H9 (cell line): ENCODE data around the gene RYR3. TPM values are rescaled to one million over a fixed set of nuclear protein-coding genes. Genes with fewer than 3 reads are reported as not detected.

ENCODE experiments used
- DNase-seq: peaks from one replicate; pipeline ENCODE4 v3.0.0-alpha.2; 2017
- H2AFZ ChIP-seq: one replicate; pipeline ENCODE4 v1.6.1; 2013; ENCODE audit warnings: mild to moderate bottlenecking, low read length, control low read depth, moderate library complexity
- H2AK5ac ChIP-seq: 2 replicates; pipeline ENCODE4 v1.6.1; 2013; ENCODE audit warnings: low read length, control low read depth, mixed read lengths; ENCODE audit not compliant: insufficient read length
- H2BK120ac ChIP-seq: one replicate; pipeline ENCODE4 v1.6.1; 2013; ENCODE audit warnings: low read depth, mild to moderate bottlenecking, low read length, control low read depth, inconsistent platforms; ENCODE audit not compliant: poor library complexity, severe bottlenecking
- H2BK12ac ChIP-seq: 2 replicates; pipeline ENCODE4 v1.6.1; 2013; ENCODE audit warnings: low read length, control low read depth, mixed read lengths, low read depth; ENCODE audit not compliant: insufficient read length
- H2BK15ac ChIP-seq: 2 replicates; pipeline ENCODE4 v1.6.1; 2013; ENCODE audit warnings: low read depth, low read length, control low read depth
- H2BK20ac ChIP-seq: one replicate; pipeline ENCODE4 v1.6.1; 2013; ENCODE audit warnings: low read depth, mild to moderate bottlenecking, low read length, control low read depth, inconsistent platforms; ENCODE audit not compliant: poor library complexity, severe bottlenecking
- H2BK5ac ChIP-seq: 2 replicates; pipeline ENCODE4 v1.6.1; 2013; ENCODE audit warnings: low read length, control low read depth, mixed read lengths; ENCODE audit not compliant: insufficient read length
- H3K14ac ChIP-seq: 2 replicates; pipeline ENCODE4 v1.6.1; 2013; ENCODE audit warnings: low read length, control low read depth; ENCODE audit not compliant: insufficient read depth
- H3K18ac ChIP-seq: 2 replicates; pipeline ENCODE4 v1.6.1; 2013; ENCODE audit warnings: low read depth, mild to moderate bottlenecking, mixed read lengths, low read length, control low read depth; ENCODE audit not compliant: insufficient read length
- H3K23ac ChIP-seq: 2 replicates; pipeline ENCODE4 v1.6.1; 2013; ENCODE audit warnings: low read length, control low read depth, mixed read lengths, low read depth; ENCODE audit not compliant: insufficient read length
- H3K23me2 ChIP-seq: 2 replicates; pipeline ENCODE4 v1.6.1; 2013; ENCODE audit warnings: low read depth, mild to moderate bottlenecking, mixed read lengths, low read length, control low read depth; ENCODE audit not compliant: insufficient read length, poor library complexity, severe bottlenecking
- H3K27ac ChIP-seq: 2 replicates; pipeline ENCODE4 v1.5.1; 2013; ENCODE audit warnings: low read length, control low read depth, mixed read lengths, low read depth; ENCODE audit not compliant: insufficient read length
- H3K27me3 ChIP-seq: 2 replicates; pipeline ENCODE4 v1.6.1; 2013; ENCODE audit warnings: low read length, control low read depth, inconsistent platforms; ENCODE audit not compliant: insufficient read depth
- H3K4ac ChIP-seq: 2 replicates; pipeline ENCODE4 v1.6.1; 2013; ENCODE audit warnings: low read depth, mild to moderate bottlenecking, control low read depth, inconsistent platforms, low read length, moderate library complexity
- H3K4me1 ChIP-seq: 2 replicates; pipeline ENCODE4 v1.6.1; 2013; ENCODE audit warnings: low read length, control low read depth, inconsistent platforms; ENCODE audit not compliant: insufficient read depth
- H3K4me2 ChIP-seq: 2 replicates; pipeline ENCODE4 v1.6.1; 2013; ENCODE audit warnings: low read length, control low read depth, mixed read lengths; ENCODE audit not compliant: insufficient read length, insufficient read depth
- H3K56ac ChIP-seq: 2 replicates; pipeline ENCODE4 v1.6.1; 2013; ENCODE audit warnings: low read depth, mild to moderate bottlenecking, mixed read lengths, low read length, control low read depth; ENCODE audit not compliant: insufficient read length
- H3K79me1 ChIP-seq: 2 replicates; pipeline ENCODE4 v1.6.1; 2013; ENCODE audit warnings: low read depth, mild to moderate bottlenecking, moderate library complexity, low read length, control low read depth, inconsistent platforms; ENCODE audit not compliant: insufficient read depth, poor library complexity, severe bottlenecking
- H3K79me2 ChIP-seq: 2 replicates; pipeline ENCODE4 v1.6.1; 2013; ENCODE audit warnings: low read length, control low read depth, inconsistent platforms; ENCODE audit not compliant: insufficient read depth
- H3K9ac ChIP-seq: 2 replicates; pipeline ENCODE4 v1.6.1; 2013; ENCODE audit warnings: low read length, control low read depth, mixed read lengths; ENCODE audit not compliant: insufficient read length; ENCODE audit errors: extremely low read depth
- H3K9me3 ChIP-seq: one replicate; pipeline ENCODE4 v1.6.1; 2013; ENCODE audit warnings: low read depth, low read length, inconsistent platforms; ENCODE audit not compliant: control insufficient read depth
- H3T11ph ChIP-seq: one replicate; pipeline ENCODE4 v1.6.1; 2013; ENCODE audit warnings: mild to moderate bottlenecking, low read length, control low read depth, inconsistent platforms
- H4K20me1 ChIP-seq: one replicate; pipeline ENCODE4 v1.6.1; 2013; ENCODE audit not compliant: control insufficient read depth, insufficient read length, insufficient read depth
- H4K5ac ChIP-seq: 2 replicates; pipeline ENCODE4 v1.6.1; 2013; ENCODE audit warnings: low read depth, mild to moderate bottlenecking, mixed read lengths, low read length, control low read depth; ENCODE audit not compliant: insufficient read length
- H4K8ac ChIP-seq: replicated peaks from 2 replicates; pipeline ENCODE4 v1.6.1; 2013; ENCODE audit warnings: low read length, control low read depth, mixed read lengths, low read depth; ENCODE audit not compliant: insufficient read length
- H4K91ac ChIP-seq: 2 replicates; pipeline ENCODE4 v1.6.1; 2013; ENCODE audit warnings: low read depth, mild to moderate bottlenecking, moderate library complexity, mixed read lengths, low read length, control low read depth; ENCODE audit not compliant: insufficient read length
- H3K27ac Mint-ChIP-seq, 3 experiments: 2 replicates in 2 of 3; 3 replicates in 1 of 3; pipeline ENCODE4 v1.8.0; 2020 to 2021; ENCODE audit warnings: mixed read lengths in 3 of 3, mild to moderate bottlenecking in 1 of 3, moderate library complexity in 1 of 3
- H3K27me3 Mint-ChIP-seq: 2 replicates; pipeline ENCODE4 v1.8.0; 2021; ENCODE audit warnings: low read depth, mild to moderate bottlenecking, moderate library complexity, mixed read lengths
- H3K36me3 Mint-ChIP-seq, 3 experiments: 2 replicates in 2 of 3; 3 replicates in 1 of 3; pipeline ENCODE4 v1.8.0; 2020 to 2021; ENCODE audit warnings: low read depth in 3 of 3, mixed read lengths in 3 of 3; ENCODE audit not compliant: insufficient read depth in 1 of 3
- H3K4me1 Mint-ChIP-seq, 2 experiments: 2 replicates each; pipeline ENCODE4 v1.8.0; 2020; ENCODE audit warnings: mixed read lengths in 2 of 2
- H3K4me3 Mint-ChIP-seq, 2 experiments: 2 replicates in 1 of 2; 3 replicates in 1 of 2; pipeline ENCODE4 v1.8.0; 2020 to 2021; ENCODE audit warnings: mild to moderate bottlenecking in 2 of 2, mixed read lengths in 2 of 2, moderate library complexity in 1 of 2
- H3K9me3 Mint-ChIP-seq, 2 experiments: 2 replicates in 1 of 2; 3 replicates in 1 of 2; pipeline ENCODE4 v1.8.0; 2020; ENCODE audit warnings: mild to moderate bottlenecking in 2 of 2, mixed read lengths in 2 of 2, moderate library complexity in 1 of 2
- CTCF ChIP-seq: fragments of 200-600 bp; sonication (generic); conservative IDR thresholded peaks from 3 replicates; pipeline ENCODE4 v1.8.0; 2021; ENCODE audit warnings: antibody characterized with exemption, mild to moderate bottlenecking
- WGBS: extraction: QIAGEN DNeasy Blood & Tissue Kit; methylation state at CpG from one replicate; pipeline ENCODE4 v1.1.7; 2013; ENCODE audit warnings: missing lambda C conversion rate, low lambda C conversion rate, mixed read lengths; ENCODE audit not compliant: insufficient read length; ENCODE audit errors: extremely low coverage; 5-methylcytosine and 5-hydroxymethylcytosine counted together
- total RNA-seq: library from RNA; stranded (reverse); gene quantifications from 2 replicates; pipeline ENCODE4 v1.2.1, GENCODE V29; 2021

Gene RYR3
- total RNA-seq, 1 experiment from 2014 or later: 0.85 TPM

GRCh38 chr15:33357845-33358244 is 47.1 kb downstream of the RYR3 start:
- no peak for TF ChIP-seq CTCF
- no peak overlapping the region for H3K4me2 ChIP-seq
- H3K18ac ChIP-seq: no peak overlapping the region
- no peaks in the 10 kb centered on the region for H4K20me1 ChIP-seq
- H3K9me3 Mint-ChIP-seq: no peaks in the 10 kb centered on the region
- H3K56ac ChIP-seq: no peak overlapping the region
- H2AFZ ChIP-seq: no peak overlapping the region
- H2BK12ac ChIP-seq: no peak overlapping the region
- no peak overlapping the region for H3K27ac ChIP-seq
- H4K91ac ChIP-seq: no peak overlapping the region
- no peak overlapping the region for H3K27ac Mint-ChIP-seq
- no peak overlapping the region for H3K23ac ChIP-seq
- no peak overlapping the region for H2BK15ac ChIP-seq
- no peak overlapping the region for H2BK20ac ChIP-seq
- H3K79me1 ChIP-seq: no peaks in the 10 kb centered on the region
- no peaks in the 10 kb centered on the region for H3K9me3 ChIP-seq
- no peaks in the 10 kb centered on the region for H3K23me2 ChIP-seq
- H3K27me3 ChIP-seq: no peaks in the 10 kb centered on the region
- no peak for DNase-seq
- H2BK120ac ChIP-seq: no peak overlapping the region
- no peak overlapping the region for H3K4me3 Mint-ChIP-seq
- H3K79me2 ChIP-seq: no peaks in the 10 kb centered on the region
- WGBS: no CpG with 5 or more reads among the region's 4 CpGs
- peaks cover 8 to 9% of the 10 kb centered on the region in 2 experiments for H3K4me1 Mint-ChIP-seq
- no peak overlapping the region for H4K8ac ChIP-seq
- no peak overlapping the region for H2BK5ac ChIP-seq
- no peak overlapping the region for H3T11ph ChIP-seq
- H3K4me1 ChIP-seq: no peaks in the 10 kb centered on the region
- no peaks in the 10 kb centered on the region for H3K36me3 Mint-ChIP-seq
- H3K27me3 Mint-ChIP-seq: no peaks in the 10 kb centered on the region
- H2AK5ac ChIP-seq: no peak overlapping the region
- no peak overlapping the region for H3K14ac ChIP-seq
- no peak overlapping the region for H4K5ac ChIP-seq
- no peak overlapping the region for H3K4ac ChIP-seq
- H3K9ac ChIP-seq: no peak overlapping the region
